Measurements from ENCODE around the gene TMEM123. TPM values are rescaled to one million over a fixed set of nuclear protein-coding genes. Genes with fewer than 3 reads are reported as not detected.

Gene TMEM123
- total and polyA plus RNA-seq, 10 of the 15 experiments (the other 5 are each of a cell fraction or from before 2014, with no cell fraction given) = 35.1 to 667 (median 123) TPM

- BruUV-seq (replicated peaks) = no TSS peak
- Histone ChIP-seq H4K20me1 (ENCODE audit: control insufficient read depth, insufficient read depth) (no peaks in the 10 kb centered on the region), H3K4me1 (ENCODE audit: control insufficient read depth, insufficient read depth, low read length) (no peaks in the 10 kb centered on the region; the same call in 1 of the 2 replicates), H3K9ac (ENCODE audit: control insufficient read depth, insufficient read depth, low read length) (no peak overlapping the region), H3K27me3 (replicated peaks in 1 of 2; ENCODE audit: control insufficient read depth in 2 of 2, insufficient read depth in 2 of 2, low read length in 1 of 2) (no peaks in the 10 kb centered on the region), H3K4me2 (ENCODE audit: control insufficient read depth, insufficient read depth) (no peak overlapping the region), H3K36me3 (ENCODE audit: control insufficient read depth in 2 of 2, insufficient read depth in 2 of 2, low read length in 1 of 2) (peaks cover 5 to 19% of the 10 kb centered on the region in 2 experiments; a peak in 3 of 4 replicates), H3K4me3 (no peak overlapping the region), H3K27ac (ENCODE audit: control insufficient read depth, insufficient read depth) (no peak overlapping the region), H3K79me2 (ENCODE audit: control insufficient read depth, insufficient read depth, low read length) (no peaks in the 10 kb centered on the region; the same call in 1 of the 2 replicates), H3K9me3 (replicated peaks; ENCODE audit: control insufficient read depth, insufficient read depth, low read length) (peaks cover 5% of the 10 kb centered on the region; the same call in 2 of the 3 replicates), H2AFZ (ENCODE audit: control insufficient read depth, low read depth, low read length) (no peak overlapping the region)
- POLR2A ChIA-PET = interaction anchor here (1.3 to 2.0 kb wide), 6 partner anchors 9 to 223 kb away, joined by 3 to 8 read pairs (median 6); no protein-coding TSS in a partner anchor
- intact Hi-C loops (cut with micrococcal nuclease; ENCODE audit: unreplicated experiment) (loop anchor here (1.0 to 2.0 kb wide), 5 partner anchors 48 to 276 kb away; no protein-coding TSS in a partner anchor), in situ Hi-C loops (cut with MboI) (loop anchor here (25.0 kb wide), 1 partner anchor 96 kb away; no protein-coding TSS in a partner anchor)
- RAD21 ChIA-PET (ENCODE audit: unreplicated experiment) = interaction anchor here (0.7 to 6.7 kb wide), 48 partner anchors 9 to 276 kb away, joined by 3 to 112 read pairs (median 5); no protein-coding TSS in a partner anchor
- peak; percentile 93 for ATAC-seq
- 56% methylated on average over 12 of the region's 12 CpGs for WGBS (ENCODE audit: insufficient coverage, insufficient replicate concordance, low lambda C conversion rate, missing lambda C conversion rate)
- CTCF ChIA-PET = interaction anchor here (0.6 to 10.9 kb wide), 67 partner anchors 8 to 275 kb away, joined by 3 to 172 read pairs (median 6); no protein-coding TSS in a partner anchor
- no peak for DNase-seq (ENCODE audit: low read depth, low spot score)
- SMC1A ChIA-PET (ENCODE audit: uncharacterized antibody, unreplicated experiment) = interaction anchor here (0.6 to 13.6 kb wide), 54 partner anchors 9 to 275 kb away, joined by 3 to 168 read pairs (median 5); partner anchors contain the start of genes BIRC2 and TMEM123
- no peak for FAIRE-seq
- TF ChIP-seq BCL3 (IDR thresholded peaks at IDR 0.05; ENCODE audit: borderline replicate concordance, insufficient read depth, low read depth, low read length, poor library complexity, severe bottlenecking) (no peak), BCL11A (IDR thresholded peaks at IDR 0.05; ENCODE audit: low read depth, low read length) (no peak), POU2F2 (IDR thresholded peaks at IDR 0.05; ENCODE audit: borderline replicate concordance, low read depth, low read length) (no peak), ZNF622 (IDR thresholded peaks at IDR 0.05) (no peak), PKNOX1 (IDR thresholded peaks at IDR 0.05) (no peak), PAX5 (IDR thresholded peaks at IDR 0.05; ENCODE audit: borderline replicate concordance, low read depth, low read length) (0 out of 2 replicates have a peak, but pooled peaks have one; percentile 24), SIN3A (IDR thresholded peaks at IDR 0.05; ENCODE audit: low read depth, low read length) (no peak), STAT1 (conservative IDR thresholded peaks at IDR 0.05) (no peak), SRF (IDR thresholded peaks at IDR 0.05; ENCODE audit: low read depth in 2 of 2, low read length in 2 of 2) (no peak), CTCF (IDR thresholded peaks at IDR 0.05 in 2 of 3, conservative IDR thresholded peaks at IDR 0.05 in 1 of 3; ENCODE audit: control insufficient read depth in 2 of 3, extremely low read depth in 1 of 3, insufficient read depth in 1 of 3, low read depth in 3 of 3, low read length in 3 of 3) (peak; percentile 82 to 91 (median 89)), MXI1 (IDR thresholded peaks at IDR 0.05; ENCODE audit: low read depth, low read length) (no peak), HDGF (IDR thresholded peaks at IDR 0.05) (0 out of 2 replicates have a peak, but pooled peaks have one; percentile 29), PAX8 (IDR thresholded peaks at IDR 0.05) (no peak), SMAD1 (IDR thresholded peaks at IDR 0.05; ENCODE audit: low read depth, partially characterized antibody) (no peak), FOXK2 (IDR thresholded peaks at IDR 0.05) (no peak), YBX1 (IDR thresholded peaks at IDR 0.05) (no peak), BRCA1 (IDR thresholded peaks at IDR 0.05; ENCODE audit: low read depth, low read length) (no peak), NR2F1 (conservative IDR thresholded peaks at IDR 0.05) (0 out of 2 replicates have a peak, but pooled peaks have one; percentile 28), ZSCAN29 (IDR thresholded peaks at IDR 0.05) (no peak), HCFC1 (IDR thresholded peaks at IDR 0.05; ENCODE audit: low read length) (no peak), RBBP5 (conservative IDR thresholded peaks at IDR 0.05) (no peak)
Measured at GRCh38 chr11:102390667-102391465, 61.7 kb downstream of the TMEM123 start.

Data from GM12878 (cell line).